IgD-negative memory B cell (primary cell): Measurements from ENCODE around the gene BMF. TPM values are rescaled to one million over a fixed set of nuclear protein-coding genes. Genes with fewer than 3 reads are reported as not detected.
A peak's percentile ranks its signal among the peaks of the same experiment; 100 is the strongest.

ENCODE experiments used
- H3K27ac Mint-ChIP-seq, 3 donors: one replicate each; pipeline ENCODE4 v1.8.0; 2020 to 2022; ENCODE audit warnings: mild to moderate bottlenecking in 3 of 3, mixed read lengths in 3 of 3, moderate library complexity in 1 of 3
- H3K27me3 Mint-ChIP-seq: one replicate; pipeline ENCODE4 v1.8.0; 2021; ENCODE audit warnings: mixed read lengths
- H3K36me3 Mint-ChIP-seq: one replicate; pipeline ENCODE4 v1.8.0; 2020; ENCODE audit warnings: mild to moderate bottlenecking, mixed read lengths
- H3K4me1 Mint-ChIP-seq, 3 donors: one replicate each; pipeline ENCODE4 v1.8.0; 2020 to 2022; ENCODE audit warnings: mixed read lengths in 3 of 3, mild to moderate bottlenecking in 1 of 3
- H3K4me3 Mint-ChIP-seq, 4 donors: one replicate each; pipeline ENCODE4 v1.8.0; 2020 to 2022; ENCODE audit warnings: mild to moderate bottlenecking in 4 of 4, mixed read lengths in 4 of 4, moderate library complexity in 3 of 4
- H3K9me3 Mint-ChIP-seq, 3 donors: one replicate each; pipeline ENCODE4 v1.8.0; 2020 to 2021; ENCODE audit warnings: mixed read lengths in 3 of 3, mild to moderate bottlenecking in 1 of 3
- polyA plus RNA-seq: library from polyadenylated mRNA; unstranded; fragments of 300-500 nt; fragmentation: Illumina TruSeq; gene quantifications from one replicate; pipeline ENCODE4 v1.2.3, GENCODE V29; 2021

The BMF gene
- polyA plus RNA-seq, 1 donor from 2014 or later: 5.8 TPM

DNA sequence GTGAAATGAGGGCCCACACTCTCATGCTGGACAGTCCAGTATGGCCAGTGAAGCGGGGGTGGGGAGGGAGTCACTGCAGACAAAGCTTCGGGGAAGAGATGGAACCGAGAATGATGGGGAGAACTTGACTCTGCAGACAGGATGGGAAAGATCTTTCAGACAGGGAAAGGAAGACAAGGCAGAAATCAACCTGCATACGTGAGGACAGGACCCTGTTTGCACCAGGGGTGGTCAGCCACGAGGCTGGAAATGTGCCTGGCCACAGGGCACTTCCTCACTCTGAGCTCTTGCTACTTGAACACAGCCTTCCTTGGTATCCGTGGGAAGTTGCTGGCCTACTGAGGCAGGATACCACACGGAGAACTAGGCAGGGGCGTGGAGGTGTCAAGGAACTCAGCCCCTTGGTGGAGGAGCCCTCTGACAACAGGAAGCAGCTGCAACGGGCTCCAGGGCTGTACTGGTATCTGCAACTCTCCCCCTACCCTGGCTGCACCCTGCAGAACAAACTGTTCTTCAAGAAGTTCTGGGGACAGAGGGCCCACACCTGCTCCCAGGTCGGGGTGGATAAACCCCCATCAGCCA lies 60.4 kb downstream of the BMF start:
- peak overlapping the region in 2 of 3 donors; percentile 57 to 83 for H3K27ac Mint-ChIP-seq
- H3K4me1 Mint-ChIP-seq: peaks cover 45 to 55% (median 50%) of the 10 kb centered on the region in 3 donors
- no peaks in the 10 kb centered on the region for H3K9me3 Mint-ChIP-seq
- peak overlapping the region in 3 of 4 donors; percentile 61 to 89 (median 86) for H3K4me3 Mint-ChIP-seq
- H3K27me3 Mint-ChIP-seq: no peaks in the 10 kb centered on the region
- H3K36me3 Mint-ChIP-seq: no peaks in the 10 kb centered on the region

DNA sequence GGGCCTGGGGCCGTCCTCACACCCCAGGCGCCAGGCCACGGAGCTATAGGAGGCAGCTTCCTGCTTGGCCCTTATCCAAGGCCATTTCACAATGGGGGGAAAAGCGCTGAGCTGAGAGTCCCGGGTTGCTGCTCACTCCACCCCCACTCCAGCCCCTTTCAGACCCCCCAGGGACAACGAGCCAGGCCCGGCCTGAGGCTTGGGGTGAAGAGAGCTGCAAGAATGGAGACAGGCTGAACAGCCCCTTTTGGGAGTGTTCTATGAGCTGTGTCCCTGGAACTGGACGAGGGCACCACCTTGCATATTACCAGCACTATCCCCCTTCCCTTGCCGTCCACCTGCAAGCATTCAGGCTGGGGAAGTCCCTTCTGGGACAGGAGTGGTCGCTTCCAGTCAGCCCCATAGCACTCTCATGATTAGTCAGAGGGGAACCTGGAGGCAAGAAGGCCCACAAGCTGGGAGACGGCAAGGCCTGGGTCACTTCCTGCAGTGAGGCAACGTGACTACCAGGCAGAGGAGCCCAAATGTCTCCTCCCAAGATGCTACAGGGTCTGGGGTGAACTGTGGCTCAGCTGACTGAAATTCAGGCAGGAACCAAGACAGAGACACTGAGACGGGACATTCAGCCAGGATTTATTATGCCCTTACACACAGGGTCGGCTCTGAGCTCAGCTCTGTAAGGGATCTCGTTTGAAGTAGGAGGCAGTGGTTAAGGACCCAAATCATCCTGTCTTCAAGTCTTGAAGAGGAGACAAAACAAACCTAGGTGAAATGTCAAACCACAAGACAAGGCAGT lies 61.1 kb downstream of the BMF start:
- no peaks in the 10 kb centered on the region for H3K27me3 Mint-ChIP-seq
- H3K27ac Mint-ChIP-seq: peak overlapping the region in 2 of 3 donors; percentile 57 to 83
- H3K9me3 Mint-ChIP-seq: no peaks in the 10 kb centered on the region
- H3K4me3 Mint-ChIP-seq: peak overlapping the region in 3 of 4 donors; percentile 61 to 89 (median 86)
- peaks cover 38 to 50% (median 44%) of the 10 kb centered on the region in 3 donors for H3K4me1 Mint-ChIP-seq
- no peaks in the 10 kb centered on the region for H3K36me3 Mint-ChIP-seq

DNA sequence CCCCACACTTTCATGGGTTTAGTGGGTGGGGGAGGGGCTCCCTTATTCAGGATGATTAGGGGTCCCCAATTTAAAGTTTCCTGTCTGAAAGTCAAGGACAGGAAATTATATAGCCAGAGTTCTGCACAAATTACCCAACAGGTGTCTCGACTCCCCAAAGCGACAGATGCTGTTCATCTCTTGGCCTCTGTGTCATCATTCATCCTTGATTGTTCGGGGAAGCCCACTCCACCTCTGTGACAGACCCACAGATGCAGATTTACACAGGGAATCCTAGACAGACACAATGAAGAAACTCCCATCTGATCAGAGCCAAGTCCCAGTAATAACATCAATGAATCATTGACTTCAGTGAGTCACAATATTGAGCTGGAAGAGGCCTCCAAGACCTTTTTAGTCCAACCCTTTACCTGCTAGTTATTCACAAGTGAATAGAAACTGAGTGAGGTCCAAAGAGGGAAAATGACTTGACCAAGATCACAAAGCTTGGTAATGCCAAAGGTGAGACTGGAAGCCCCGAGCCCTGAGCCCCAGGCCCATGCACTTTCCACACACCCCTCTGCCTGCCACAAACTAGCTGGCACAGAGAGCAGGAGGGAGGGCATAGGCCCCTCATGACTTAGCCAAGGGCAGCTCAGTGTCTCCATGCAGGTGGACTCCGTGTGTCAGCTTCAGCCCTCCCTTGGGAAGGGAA lies 61.8 kb downstream of the BMF start:
- H3K9me3 Mint-ChIP-seq: no peaks in the 10 kb centered on the region
- H3K27ac Mint-ChIP-seq: peak overlapping the region in 1 of 3 donors; percentile 8
- H3K4me3 Mint-ChIP-seq: no peak overlapping the region
- peaks cover 33 to 50% (median 44%) of the 10 kb centered on the region in 3 donors for H3K4me1 Mint-ChIP-seq
- H3K27me3 Mint-ChIP-seq: no peaks in the 10 kb centered on the region
- H3K36me3 Mint-ChIP-seq: no peaks in the 10 kb centered on the region

DNA sequence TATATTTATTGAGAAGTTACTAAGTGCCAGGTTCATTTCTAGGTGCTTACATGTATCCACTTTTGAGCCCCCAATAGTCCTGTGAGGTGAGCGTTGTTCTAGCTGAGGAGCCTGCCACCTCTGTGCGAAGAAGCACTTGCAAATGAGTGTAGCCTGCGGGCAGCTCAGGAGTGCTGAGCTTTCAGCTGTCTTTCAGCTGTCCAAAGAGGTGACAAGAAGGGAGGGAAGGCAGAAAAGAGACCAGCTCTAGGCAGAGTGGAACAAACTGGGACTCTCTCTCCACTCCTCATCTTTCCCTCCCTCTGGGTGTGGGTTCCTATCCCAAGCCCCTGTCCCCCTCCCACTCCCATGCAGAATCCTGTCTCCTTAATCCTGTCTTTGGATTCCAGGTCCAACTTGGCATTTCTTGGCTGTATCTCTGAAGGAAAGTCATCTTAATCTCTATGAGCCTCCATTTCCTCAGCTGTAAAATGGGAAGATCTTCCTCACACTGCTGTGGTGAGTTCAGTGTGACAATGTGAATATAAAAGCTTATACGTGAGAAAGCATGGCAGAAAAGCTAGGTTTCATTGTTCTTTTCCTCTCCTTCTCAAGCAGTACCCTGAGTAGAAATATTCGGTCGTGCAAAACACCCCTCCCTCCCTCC lies 63.0 kb downstream of the BMF start:
- Mint-ChIP-seq H3K4me1 (peaks cover 33 to 50% (median 44%) of the 10 kb centered on the region in 3 donors), H3K9me3 (no peaks in the 10 kb centered on the region)

DNA sequence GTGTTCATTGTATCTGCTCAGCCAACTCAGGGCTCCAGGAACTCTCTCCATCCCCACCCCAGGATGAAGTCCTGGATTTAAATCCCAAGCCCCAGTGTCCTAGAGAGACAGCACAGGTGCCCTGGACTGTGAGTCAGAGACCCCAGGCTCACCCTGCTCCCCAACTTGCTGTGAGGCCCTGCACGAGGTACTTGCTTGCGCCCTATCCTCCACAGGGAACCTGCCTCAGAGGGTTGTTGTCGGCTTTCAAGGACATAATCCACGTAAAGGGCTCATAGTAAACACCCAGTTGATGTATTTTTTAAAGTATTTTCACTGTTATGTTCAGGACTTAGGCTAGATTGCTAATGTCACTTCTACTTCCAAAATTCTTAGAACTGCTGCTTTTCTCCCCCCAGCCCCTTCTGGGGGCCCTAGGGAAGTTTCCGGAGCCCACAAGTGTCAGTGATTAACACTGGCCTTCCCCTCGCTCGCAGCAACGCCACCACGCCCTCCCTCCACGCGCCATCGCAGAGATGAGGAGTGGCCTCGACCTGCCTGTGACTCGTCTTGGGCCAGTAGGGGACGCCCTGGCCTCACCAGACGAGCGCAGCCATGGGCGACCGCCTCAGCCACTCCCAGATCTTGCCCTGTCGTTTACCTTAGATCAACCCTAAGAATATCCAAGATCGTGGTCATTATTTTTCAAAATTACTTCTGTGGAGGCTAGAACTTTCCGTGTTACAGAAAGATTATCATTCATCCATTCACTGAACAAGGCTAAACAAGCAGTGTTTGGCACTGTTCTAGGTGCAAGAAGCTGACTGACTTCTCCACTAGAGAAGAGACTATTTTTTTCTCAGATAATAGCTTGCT lies 63.7 kb downstream of the BMF start:
- Mint-ChIP-seq H3K4me1 (peaks cover 37 to 51% (median 40%) of the 10 kb centered on the region in 3 donors), H3K36me3 (no peaks in the 10 kb centered on the region), H3K4me3 (peak overlapping the region; percentile 66 to 90 (median 76)), H3K9me3 (no peaks in the 10 kb centered on the region), H3K27me3 (no peaks in the 10 kb centered on the region), H3K27ac (peak overlapping the region; percentile 51 to 94 (median 90))

More for the DNA sequence above, 63.0 kb downstream of the BMF start:
- peak overlapping the region; percentile 51 to 94 (median 90) for H3K27ac Mint-ChIP-seq
- no peaks in the 10 kb centered on the region for H3K36me3 Mint-ChIP-seq
- H3K4me3 Mint-ChIP-seq: peak overlapping the region in 3 of 4 donors; percentile 66 to 90 (median 85)
- H3K27me3 Mint-ChIP-seq: no peaks in the 10 kb centered on the region

DNA sequence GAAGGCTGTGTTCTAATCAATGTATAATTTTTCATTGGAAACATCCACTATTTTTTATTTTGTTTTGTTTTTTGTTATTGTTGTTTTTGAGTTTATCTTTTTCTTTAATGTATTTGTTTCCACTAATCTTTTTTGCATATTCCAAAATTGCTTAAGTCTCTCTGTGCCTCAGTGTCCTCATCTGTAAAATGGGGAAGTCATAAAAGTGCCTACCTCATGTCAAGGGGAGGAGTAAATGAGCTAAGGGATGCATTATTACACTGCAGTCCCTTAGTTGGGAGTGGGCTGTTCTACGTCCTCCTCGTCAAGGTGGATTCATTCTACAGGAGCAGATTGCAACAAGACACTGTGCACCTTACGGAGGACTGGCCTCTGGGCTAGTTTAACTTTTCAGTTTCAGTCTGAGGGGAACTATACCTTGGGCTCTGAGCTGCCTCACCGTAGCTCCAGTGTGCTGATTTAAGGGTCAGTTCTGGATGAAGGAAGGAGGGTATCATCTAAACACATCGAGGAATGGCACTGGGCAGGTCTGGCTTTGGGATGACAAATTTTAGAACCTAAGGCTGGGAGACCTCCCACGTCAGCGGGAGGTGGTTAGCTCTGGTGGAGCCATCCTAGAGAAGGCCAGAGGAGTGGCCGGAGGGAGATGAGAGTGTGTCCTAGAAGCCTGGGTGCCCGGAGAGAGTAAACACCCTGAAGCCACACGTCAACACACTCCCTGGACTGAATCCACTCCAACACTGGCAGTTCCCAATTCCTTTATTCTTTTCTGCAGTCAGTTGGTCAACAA lies 64.6 kb downstream of the BMF start:
- H3K27ac Mint-ChIP-seq: peak overlapping the region in 2 of 3 donors; percentile 51 to 90
- H3K4me1 Mint-ChIP-seq: peaks cover 38 to 47% (median 38%) of the 10 kb centered on the region in 3 donors
- no peaks in the 10 kb centered on the region for H3K9me3 Mint-ChIP-seq
- peak overlapping the region in 1 of 4 donors; percentile 66 for H3K4me3 Mint-ChIP-seq
- no peaks in the 10 kb centered on the region for H3K27me3 Mint-ChIP-seq
- H3K36me3 Mint-ChIP-seq: no peaks in the 10 kb centered on the region

DNA sequence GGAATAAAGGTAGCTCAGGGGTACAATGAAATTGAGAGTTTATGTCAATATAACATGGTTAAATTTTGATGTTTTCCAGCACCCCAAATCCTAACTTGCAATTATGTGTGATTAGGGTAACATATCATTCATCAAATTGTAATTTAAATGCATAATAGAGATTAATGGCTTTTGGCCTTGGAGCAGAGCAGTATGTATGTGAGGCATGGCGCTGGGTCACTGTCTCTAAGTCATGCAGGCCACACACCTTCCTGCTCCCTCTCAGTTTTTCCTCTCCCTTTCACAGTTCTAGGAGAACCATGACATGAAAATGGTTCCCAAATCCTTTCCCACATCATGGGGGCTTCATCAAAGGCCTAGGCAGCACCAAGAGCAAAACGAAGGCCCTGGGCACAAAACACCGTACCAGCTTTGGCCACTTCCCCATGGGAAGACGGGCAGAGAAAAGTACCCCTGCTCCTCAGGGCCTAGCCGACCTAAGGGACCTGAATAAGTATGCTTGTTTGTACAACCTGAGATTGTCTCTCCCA lies 65.8 kb downstream of the BMF start:
- H3K27me3 Mint-ChIP-seq: no peaks in the 10 kb centered on the region
- H3K9me3 Mint-ChIP-seq: no peaks in the 10 kb centered on the region
- peaks cover 2% of the 10 kb centered on the region for H3K36me3 Mint-ChIP-seq
- H3K4me1 Mint-ChIP-seq: peaks cover 35 to 45% (median 36%) of the 10 kb centered on the region in 3 donors
- no peak overlapping the region for H3K27ac Mint-ChIP-seq
- H3K4me3 Mint-ChIP-seq: peak overlapping the region in 1 of 4 donors; percentile 52

DNA sequence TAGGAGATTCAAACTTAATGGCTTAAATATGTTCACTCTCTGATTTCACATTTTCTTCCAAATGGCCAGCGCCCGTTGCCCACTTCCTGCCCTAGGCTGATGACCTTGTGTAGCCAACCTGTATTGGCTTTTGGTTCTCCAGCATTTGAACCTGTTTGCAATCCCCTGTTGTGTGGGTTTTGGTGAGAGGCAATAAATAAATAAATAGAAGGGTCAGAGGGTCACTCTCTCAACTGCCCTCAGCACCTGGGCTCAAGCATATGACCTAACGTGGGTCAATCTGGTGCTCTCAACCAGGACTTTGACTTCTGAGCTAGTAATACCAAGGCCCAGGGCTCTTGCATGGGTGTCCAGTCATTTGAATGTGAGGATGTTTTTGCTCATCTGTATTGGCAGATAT lies 67.9 kb downstream of the BMF start:
- Mint-ChIP-seq H3K27me3 (no peaks in the 10 kb centered on the region), H3K36me3 (peaks cover 2% of the 10 kb centered on the region), H3K27ac (peak overlapping the region in 2 of 3 donors; percentile 12 to 51), H3K4me3 (peak overlapping the region in 3 of 4 donors; percentile 9 to 64 (median 43)), H3K9me3 (no peaks in the 10 kb centered on the region), H3K4me1 (peaks cover 26 to 35% (median 34%) of the 10 kb centered on the region in 3 donors)

DNA sequence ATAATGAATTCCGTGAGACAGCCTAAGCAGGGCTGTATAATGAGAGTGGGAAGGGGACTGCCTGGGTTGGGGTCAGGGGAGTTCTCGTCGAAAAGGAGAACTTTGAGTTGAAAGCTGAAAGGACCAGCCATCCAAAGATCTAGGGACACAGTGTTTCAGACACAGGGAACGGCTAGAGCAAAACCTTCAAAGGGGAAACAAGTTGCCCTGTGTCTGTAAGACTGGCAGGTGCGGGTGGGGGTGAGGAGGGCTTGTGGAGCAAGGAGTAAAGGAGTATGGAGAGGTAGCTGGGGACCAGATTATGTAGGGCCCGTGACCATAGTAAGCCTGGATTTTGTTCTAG lies 68.4 kb downstream of the BMF start:
- Mint-ChIP-seq H3K36me3 (peaks cover 2% of the 10 kb centered on the region), H3K4me1 (peaks cover 21 to 30% (median 30%) of the 10 kb centered on the region in 3 donors), H3K9me3 (no peaks in the 10 kb centered on the region), H3K27ac (peak overlapping the region in 2 of 3 donors; percentile 12 to 51), H3K4me3 (peak overlapping the region; percentile 43 to 64 (median 56)), H3K27me3 (no peaks in the 10 kb centered on the region)

DNA sequence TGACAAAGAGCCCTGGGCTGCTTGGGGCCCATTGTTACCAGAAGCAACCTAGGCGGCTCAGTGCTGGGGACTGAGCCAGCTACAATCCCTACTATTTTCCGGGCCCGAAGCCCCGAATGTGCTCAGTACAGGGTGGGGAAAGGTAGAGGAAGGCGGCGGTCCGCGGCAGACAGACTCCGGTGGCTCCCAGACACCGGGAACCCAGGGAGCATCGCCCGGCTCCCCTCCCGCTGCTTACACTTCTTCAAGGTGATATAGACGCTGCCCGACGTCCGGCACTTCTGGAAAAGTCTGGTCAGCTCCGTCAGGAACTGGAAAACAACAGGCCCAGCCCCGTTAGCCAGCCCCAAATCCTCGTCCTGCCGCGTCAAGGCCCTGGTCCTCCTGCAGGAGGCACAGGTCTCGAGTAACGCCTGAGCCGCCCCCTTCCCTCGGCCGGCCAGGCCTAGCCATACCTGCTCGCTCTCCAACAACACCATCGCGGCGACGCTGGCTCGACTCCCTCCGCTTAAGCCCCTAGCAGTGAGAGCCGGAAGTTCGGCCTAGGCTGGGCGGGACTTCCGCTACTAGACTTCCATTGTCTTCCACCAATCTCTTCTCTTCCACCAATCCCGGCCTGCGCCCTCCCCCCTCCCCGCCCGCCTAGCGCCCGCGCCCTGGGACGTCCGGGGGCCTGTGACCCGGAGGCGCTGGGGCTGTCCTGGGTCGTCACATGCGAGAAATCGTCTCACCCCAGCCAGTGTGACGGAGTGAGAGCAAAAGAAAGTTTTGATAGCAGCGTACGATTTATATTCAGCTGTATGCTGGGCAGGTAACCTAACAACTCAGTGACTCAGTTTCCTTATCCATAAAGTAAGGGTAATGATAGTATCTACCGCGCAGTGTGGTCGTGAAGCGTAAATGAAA lies 69.8 kb downstream of the BMF start, which contains the start of gene SRP14:
TSS of gene SRP14 (minus strand) at position 544 of the 906 bp plus-strand sequence. CDS start at position 479, 65 bp downstream.
- Mint-ChIP-seq H3K4me3 (peak within 1 kb of the TSS; percentile 94 to 100 (median 99)), H3K4me1 (peaks cover 17 to 26% (median 20%) of the 10 kb centered on the region in 3 donors), H3K27ac (peak within 1 kb of the TSS; percentile 80 to 99 (median 98)), H3K9me3 (no peaks in the 10 kb centered on the region), H3K27me3 (no peaks in the 10 kb centered on the region), H3K36me3 (peaks cover 2% of the 10 kb centered on the region)

DNA sequence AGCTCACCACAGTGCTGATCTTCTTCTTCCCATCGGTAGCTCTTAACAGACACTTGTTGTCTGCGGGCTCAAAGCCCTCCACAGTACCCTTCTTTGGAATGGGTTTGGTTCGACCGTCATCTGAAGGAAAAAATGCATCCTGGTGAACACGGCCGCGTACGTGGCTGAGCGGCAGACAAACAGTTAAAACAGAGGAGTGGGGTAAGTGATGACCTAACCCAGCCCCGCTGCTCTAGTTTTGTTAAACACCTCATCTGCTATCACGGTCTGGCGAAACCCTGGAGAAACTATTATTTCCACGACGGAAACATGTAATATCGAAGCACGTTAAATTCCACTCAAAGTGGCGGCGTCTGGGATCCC lies 70.4 kb downstream of the BMF start:
- Mint-ChIP-seq H3K4me1 (peaks cover 17 to 26% (median 20%) of the 10 kb centered on the region in 3 donors), H3K4me3 (peak overlapping the region; percentile 94 to 100 (median 99)), H3K27ac (peak overlapping the region; percentile 80 to 99 (median 98)), H3K36me3 (peaks cover 2% of the 10 kb centered on the region), H3K27me3 (no peaks in the 10 kb centered on the region), H3K9me3 (no peaks in the 10 kb centered on the region)
